Measurements from ENCODE around the gene PEX14.

- TF ChIP-seq POLR2AphosphoS5 (IDR thresholded peaks at IDR 0.05; ENCODE audit: low read depth, low read length) (no peak), TCF7L2 (IDR thresholded peaks at IDR 0.05; ENCODE audit: borderline replicate concordance, extremely low read depth, insufficient read depth, insufficient read length) (no peak), EZH2 (IDR thresholded peaks at IDR 0.05) (no peak), CTCF (IDR thresholded peaks at IDR 0.05 in 2 of 3, conservative IDR thresholded peaks at IDR 0.05 in 1 of 3; ENCODE audit: borderline replicate concordance in 1 of 3, insufficient read depth in 1 of 3, low read depth in 2 of 3, low read length in 2 of 3) (no peak), CEBPB (IDR thresholded peaks at IDR 0.05; ENCODE audit: low read depth) (no peak), ZFX (IDR thresholded peaks at IDR 0.05) (no peak), POLR2A (IDR thresholded peaks at IDR 0.05; ENCODE audit: borderline replicate concordance, extremely low read depth, insufficient read depth, insufficient read length) (no peak), ZBTB33 (IDR thresholded peaks at IDR 0.05; ENCODE audit: extremely low read depth, insufficient replicate concordance, low read length) (no peak), JUND (IDR thresholded peaks at IDR 0.05) (no peak), SRF (IDR thresholded peaks at IDR 0.05; ENCODE audit: low read depth) (no peak), YY1 (IDR thresholded peaks at IDR 0.05; ENCODE audit: extremely low read depth, insufficient replicate concordance, low read depth, low read length) (no peak)
- TF ChIP-seq, protein P1, sequence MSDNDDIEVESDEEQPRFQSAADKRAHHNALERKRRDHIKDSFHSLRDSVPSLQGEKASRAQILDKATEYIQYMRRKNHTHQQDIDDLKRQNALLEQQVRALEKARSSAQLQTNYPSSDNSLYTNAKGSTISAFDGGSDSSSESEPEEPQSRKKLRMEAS (IDR thresholded peaks at IDR 0.05): no peak
- TF ChIP-seq, protein P2, sequence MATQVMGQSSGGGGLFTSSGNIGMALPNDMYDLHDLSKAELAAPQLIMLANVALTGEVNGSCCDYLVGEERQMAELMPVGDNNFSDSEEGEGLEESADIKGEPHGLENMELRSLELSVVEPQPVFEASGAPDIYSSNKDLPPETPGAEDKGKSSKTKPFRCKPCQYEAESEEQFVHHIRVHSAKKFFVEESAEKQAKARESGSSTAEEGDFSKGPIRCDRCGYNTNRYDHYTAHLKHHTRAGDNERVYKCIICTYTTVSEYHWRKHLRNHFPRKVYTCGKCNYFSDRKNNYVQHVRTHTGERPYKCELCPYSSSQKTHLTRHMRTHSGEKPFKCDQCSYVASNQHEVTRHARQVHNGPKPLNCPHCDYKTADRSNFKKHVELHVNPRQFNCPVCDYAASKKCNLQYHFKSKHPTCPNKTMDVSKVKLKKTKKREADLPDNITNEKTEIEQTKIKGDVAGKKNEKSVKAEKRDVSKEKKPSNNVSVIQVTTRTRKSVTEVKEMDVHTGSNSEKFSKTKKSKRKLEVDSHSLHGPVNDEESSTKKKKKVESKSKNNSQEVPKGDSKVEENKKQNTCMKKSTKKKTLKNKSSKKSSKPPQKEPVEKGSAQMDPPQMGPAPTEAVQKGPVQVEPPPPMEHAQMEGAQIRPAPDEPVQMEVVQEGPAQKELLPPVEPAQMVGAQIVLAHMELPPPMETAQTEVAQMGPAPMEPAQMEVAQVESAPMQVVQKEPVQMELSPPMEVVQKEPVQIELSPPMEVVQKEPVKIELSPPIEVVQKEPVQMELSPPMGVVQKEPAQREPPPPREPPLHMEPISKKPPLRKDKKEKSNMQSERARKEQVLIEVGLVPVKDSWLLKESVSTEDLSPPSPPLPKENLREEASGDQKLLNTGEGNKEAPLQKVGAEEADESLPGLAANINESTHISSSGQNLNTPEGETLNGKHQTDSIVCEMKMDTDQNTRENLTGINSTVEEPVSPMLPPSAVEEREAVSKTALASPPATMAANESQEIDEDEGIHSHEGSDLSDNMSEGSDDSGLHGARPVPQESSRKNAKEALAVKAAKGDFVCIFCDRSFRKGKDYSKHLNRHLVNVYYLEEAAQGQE (IDR thresholded peaks at IDR 0.05; ENCODE audit: low read depth): no peak
- TF ChIP-seq, protein P3, sequence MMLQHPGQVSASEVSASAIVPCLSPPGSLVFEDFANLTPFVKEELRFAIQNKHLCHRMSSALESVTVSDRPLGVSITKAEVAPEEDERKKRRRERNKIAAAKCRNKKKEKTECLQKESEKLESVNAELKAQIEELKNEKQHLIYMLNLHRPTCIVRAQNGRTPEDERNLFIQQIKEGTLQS (IDR thresholded peaks at IDR 0.05): no peak
Measured at GRCh38 chr1:10622910-10623685, 148.3 kb downstream of the PEX14 start.
